ELR (cell line): Measurements from ENCODE around the gene C2orf81.
A peak's percentile ranks its signal among the peaks of the same experiment; 100 is the strongest.
"Not testable (repeated sequence)": the region's sequence is repeated elsewhere in the genome, so short reads cannot be mapped to it uniquely, and the experiment has no call there.

Experiments used
- DNase-seq: peaks from one replicate; pipeline ENCODE4 v3.0.0-alpha.2; 2015; ENCODE audit warnings: low read depth

C2orf81 gene

GRCh38 chr2:74442483-74443297, 21.3 kb upstream of the C2orf81 start:
- not testable (repeated sequence) for DNase-seq

GRCh38 chr2:74441690-74442482, 20.5 kb upstream of the C2orf81 start, which contains the start of gene RTKN:
Gene RTKN, minus strand, starts transcription at chr2:74441937. Its CDS starts 121 bp downstream, at chr2:74441816.
- DNase-seq, result no peak

GRCh38 chr2:74441170-74441689, 19.8 kb upstream of the C2orf81 start:
- DNase-seq, result no peak

DNA sequence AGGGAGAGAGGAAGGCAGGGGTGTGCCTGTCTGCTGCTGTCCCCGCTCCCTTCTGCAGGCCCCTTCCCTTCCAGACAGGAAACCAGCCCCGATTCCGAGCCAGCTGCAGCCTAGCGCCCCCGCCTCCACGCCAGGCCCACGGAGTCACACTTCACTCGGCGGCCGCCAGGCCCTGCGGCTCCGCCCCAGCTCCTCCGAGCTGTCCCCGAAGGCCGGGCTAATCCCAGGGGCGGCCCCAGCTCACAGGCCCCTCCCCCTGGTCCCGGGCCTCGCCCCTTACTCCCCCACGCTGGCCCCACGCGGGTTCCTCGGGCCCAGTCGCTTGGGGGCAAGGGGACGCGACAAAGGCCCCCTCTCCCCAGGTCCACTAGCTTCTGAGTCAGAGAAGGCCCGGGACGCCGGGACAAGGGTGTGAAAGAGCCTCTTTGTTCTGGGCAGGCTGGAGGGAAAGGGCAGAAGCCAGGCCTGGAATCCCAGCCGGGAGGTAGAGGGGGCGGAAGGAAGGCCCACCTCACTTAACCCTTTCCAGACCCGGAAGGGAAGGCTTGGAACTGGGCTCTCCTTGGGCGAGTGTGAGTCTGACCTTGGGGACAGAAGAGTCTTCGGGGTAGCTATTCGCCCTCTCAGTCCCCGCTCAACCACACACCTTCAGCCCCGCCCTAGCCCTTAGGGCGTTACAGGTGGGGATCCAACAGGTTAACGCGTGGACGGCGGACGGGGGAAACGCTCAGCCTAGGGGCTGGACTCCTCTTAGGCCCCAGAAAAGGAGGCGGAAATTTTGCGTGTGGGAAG, 19.2 kb upstream of the C2orf81 start:
- DNase-seq, result peak; percentile 83

DNA sequence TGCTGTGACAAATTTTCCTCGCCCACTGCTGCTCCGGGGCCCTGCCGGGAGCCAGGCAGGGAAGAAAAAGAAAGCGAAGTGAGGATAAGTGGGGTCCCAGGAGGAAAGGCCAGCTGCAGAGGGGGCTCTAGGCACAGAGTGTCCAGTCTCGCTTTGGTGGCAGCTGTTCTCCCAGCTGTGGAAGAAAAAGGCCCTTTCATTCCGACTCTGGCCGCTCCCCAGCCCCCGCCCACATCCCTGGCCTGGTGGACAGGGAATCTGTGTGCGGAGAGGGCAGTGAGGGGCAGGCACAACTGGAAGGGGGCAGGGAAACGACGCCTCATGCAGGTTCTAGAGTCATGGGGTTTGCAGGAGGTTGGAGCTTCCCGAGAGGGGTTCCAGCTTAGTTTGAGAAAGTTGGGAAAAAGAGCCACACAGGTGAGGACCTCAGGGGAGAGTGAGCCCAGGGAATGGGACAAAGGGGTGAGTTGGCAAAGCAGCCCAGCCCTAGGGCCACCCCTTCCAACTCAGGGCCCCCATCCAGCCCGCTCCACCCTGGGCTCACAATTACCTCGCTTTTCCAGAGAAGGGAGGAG, 18.5 kb upstream of the C2orf81 start:
- peak; percentile 66 for DNase-seq

GRCh38 chr2:74439373-74439772, 18.0 kb upstream of the C2orf81 start:
- DNase-seq, result no peak

DNA sequence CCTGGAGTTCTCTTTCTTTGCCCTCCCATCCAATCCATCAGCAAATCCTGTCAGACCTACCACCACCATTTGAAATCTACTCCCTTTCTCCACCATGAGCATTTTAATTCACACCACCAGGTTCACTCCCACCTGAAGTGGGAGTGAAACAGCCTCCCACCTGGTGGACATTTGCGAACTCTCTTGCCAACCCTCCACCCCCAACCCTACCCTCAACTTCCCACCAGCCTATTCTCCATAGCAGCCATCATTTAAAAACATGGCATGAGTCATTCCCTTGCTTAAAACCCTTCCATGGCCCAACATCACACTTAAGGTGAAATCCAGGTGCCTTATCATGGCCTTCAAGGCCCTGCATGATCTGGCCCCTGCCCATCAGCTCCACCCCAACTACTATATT, 16.8 kb upstream of the C2orf81 start:
- no peak for DNase-seq

DNA sequence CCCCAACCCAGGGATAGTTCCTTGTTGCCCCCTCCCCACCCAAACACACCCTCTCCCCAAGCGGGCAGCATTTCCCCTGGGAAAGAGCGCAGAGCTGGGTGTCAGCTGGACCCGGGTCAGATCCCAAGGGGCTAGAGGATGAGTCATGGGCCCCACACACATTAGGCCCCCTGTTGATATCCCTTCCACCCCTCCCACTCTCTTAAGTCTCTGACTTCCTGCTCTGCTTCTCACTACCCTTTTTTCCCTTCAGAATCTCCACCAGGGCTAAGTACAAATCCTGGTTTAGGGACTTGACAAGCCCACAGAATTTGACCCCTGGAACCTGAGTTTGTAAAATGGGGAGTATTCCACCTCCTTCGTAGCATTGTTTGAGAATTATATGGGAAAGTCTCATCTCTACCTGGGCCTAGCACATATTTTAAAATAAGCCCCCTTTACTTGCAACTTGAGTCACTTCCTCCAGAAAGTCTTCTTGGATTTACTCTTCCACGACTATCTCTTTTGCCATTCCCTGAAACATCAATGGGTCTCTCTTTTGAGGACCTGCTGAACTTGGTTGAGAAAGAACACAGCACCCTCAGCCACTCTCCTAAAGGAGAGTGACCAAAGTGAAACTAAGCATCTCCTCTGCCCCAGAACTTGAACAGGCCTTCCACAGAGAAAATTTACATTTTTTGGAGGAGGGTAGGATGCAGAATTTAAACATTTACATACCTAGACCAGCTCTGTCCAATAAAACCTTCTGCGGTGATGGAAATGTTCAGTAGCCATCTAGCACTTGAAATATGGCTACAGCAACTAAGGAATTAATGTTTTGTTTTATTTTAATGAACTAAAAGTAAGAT, 15.7 kb upstream of the C2orf81 start:
- no peak for DNase-seq

DNA sequence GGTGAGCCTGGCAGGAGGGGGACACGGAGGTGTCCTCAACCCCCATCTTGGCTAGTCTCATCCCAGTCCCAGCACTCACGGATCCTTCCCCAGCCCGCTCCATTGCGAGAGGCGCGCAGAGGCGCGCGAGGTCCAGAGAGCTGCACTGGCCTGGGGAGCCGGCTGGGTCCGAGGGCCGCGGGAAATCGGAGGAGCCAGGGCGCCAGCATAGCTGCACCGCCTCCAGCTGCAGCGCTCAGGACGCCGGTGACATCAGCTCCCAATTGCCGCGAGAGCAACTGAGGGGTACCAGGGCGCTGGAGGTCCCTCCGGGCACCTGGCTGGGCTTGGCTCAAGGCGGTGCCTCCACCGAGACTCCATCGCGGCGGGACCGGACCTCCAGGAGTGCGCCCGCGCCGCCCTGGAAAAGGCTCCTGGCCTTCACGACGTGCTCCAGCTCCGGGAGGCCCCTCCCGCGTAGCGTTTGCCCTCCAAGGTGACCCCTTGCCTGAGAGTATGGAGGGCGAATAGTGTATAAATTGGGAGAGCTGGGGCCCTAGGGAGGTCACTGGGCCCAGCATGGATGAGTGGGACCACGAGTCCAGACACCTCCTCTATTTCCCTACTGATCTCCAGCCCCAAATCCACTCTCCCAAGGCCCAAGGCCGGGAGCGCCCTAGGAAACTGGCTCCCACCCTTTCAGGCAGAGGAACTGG, 14.8 kb upstream of the C2orf81 start:
- DNase-seq, result no peak

GRCh38 chr2:74430502-74430901, 9.1 kb upstream of the C2orf81 start:
- DNase-seq, result no peak

- no peak for DNase-seq
Observed at GRCh38 chr2:74429487-74430451, 8.3 kb upstream of the C2orf81 start.

GRCh38 chr2:74428675-74429074, 7.3 kb upstream of the C2orf81 start:
- no peak for DNase-seq

DNA sequence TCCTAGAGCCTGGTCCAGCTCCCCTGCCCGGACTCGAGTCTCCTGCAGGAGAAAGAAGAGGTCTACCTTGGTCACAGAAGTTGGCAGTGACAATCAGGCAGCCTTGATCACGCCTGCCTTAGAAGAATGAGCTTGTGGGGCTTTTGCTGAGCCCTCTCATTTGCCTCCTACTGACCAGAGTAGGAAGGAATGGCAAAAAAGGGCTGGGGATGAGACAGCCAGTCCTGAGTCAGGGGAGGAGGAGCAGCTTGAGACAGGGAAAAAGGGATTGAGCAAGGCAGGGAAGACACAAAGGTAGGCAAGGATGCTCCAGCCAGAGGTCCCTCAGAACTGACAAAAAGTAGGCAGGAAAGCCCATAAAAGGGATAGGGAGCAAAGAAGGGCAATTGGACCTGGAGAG, 6.1 kb upstream of the C2orf81 start:
- peak; percentile 53 for DNase-seq

- DNase-seq, result no peak
Observed at GRCh38 chr2:74426181-74426758, 4.9 kb upstream of the C2orf81 start.

DNA sequence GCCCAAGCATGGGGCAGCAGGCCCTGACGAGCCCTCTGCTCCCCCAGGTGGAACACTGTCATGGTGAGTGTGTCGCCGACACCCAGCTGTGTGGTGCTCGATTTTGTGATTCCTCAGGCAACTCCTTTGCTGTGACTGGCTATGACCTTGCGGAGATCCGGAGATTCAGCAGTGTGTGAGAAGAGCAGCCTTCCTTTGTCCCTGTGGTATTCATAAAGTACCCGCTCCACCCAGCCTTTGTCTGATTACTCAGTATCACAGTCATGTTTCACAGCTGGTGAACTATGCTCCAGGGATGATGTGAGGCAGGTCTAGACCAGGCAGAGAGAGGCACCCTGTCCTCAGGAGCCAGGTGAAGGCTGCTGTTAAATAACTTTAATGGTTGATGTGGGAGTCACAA, 4.1 kb upstream of the C2orf81 start:
- peak; percentile 22 for DNase-seq

DNA sequence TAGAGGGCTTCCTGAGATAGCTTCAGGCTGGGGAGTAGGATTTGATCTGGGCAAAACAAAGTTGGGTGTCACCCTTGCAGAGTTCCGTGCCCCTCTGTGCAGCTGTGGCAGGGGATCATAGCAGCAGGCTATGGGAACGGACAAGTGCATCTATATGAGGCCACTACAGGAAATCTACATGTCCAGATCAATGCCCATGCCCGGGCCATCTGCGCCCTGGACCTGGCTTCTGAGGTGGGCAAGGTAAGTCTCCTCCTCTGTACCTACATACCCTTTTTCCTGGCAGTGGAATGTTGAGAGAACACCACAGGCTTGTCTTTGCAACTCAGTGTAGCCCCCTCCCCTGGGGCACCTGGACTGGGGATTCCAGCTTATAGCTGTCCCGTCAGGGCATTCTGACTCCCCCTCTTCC, 3.6 kb upstream of the C2orf81 start:
- no peak for DNase-seq

DNA sequence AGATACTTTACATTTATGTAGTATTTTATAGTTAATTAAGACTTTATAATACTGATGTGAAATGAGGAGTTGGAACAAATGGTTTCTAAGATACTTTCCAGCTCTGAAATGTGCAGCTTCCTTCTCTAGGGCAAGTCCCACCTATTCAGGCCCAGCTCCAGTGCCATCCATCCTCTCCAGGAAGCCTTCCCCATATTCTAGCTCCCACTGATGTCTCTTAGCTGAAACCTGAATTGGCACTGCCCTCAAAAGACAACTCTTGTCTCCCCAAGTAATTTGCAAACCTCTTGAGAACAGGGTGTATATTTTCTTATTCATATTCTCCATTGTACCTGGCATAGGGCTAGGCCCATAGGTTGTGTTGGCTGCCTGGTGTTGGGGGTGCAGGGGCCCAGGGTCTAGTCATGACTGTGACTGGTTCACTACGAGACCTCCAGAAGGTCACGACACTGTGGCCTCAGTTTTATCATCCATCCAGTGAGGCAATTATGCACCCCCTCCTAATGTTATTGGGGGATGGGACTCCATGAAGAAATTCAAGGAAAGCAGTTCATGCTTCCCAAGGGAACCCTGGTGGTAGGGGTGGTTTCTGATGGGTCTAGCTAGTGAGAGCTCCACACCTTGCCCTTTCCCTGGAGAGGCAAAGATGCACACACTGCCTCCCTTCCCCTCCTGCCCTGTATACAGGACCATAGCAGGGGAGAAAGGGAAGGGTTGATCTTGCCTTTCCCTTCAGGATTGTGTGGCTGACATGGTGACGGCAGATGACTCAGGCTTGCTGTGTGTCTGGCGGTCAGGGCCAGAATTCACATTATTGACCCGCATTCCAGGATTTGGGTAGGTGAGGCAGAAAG, 2.9 kb upstream of the C2orf81 start:
- peak; percentile 30 for DNase-seq
